Fibroblast of the aortic adventitia (primary cell): ENCODE results near the gene SLIT3. TPM values are rescaled to one million over a fixed set of nuclear protein-coding genes. Genes with fewer than 3 reads are reported as not detected.

Experiments
- DNase-seq: peaks from one replicate; pipeline ENCODE4 v3.0.0-alpha.2; 2010; ENCODE audit warnings: low read depth
- H3K4me3 ChIP-seq: 2 replicates; pipeline ENCODE4 v1.5.1; 2011; ENCODE audit warnings: low read depth, mild to moderate bottlenecking, control low read depth, low read length, moderate library complexity
- total RNA-seq: library from RNA; depleted of rRNA; stranded (reverse); fragments of >200 nt; gene quantifications from 2 replicates; pipeline ENCODE4 v1.2.3, GENCODE V29; 2012; ENCODE audit warnings: low replicate concordance
- TF ChIP-seq, protein P1 (sequence below): IDR thresholded peaks from 2 replicates; pipeline ENCODE4 v1.5.1; 2011; ENCODE audit warnings: mild to moderate bottlenecking, low read length, control low read depth, inconsistent platforms; ENCODE audit not compliant: insufficient read depth

Gene SLIT3
- total RNA-seq, 1 donor = 65.3 TPM

DNA sequence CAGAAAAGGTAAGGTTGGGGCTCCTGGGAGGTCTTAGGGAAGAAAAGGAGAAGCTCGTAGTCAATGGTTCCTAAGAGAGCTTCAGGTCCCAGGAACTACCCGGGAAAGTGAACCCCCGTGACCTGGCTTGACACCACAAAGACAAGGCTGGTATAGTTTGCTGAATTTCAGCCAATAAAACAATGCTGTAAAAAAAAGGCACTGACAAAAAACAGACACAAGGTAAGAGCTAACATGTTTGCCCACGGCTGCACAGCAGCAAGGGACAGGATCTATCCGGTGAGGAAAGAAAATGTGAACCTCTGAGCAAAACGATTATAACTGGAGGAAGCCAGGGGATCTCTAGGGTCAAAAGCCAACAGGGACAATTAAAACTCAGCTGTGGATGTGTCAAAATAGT is 17.1 kb downstream of the SLIT3 start:
- DNase-seq = no peak
- no peak overlapping the region for H3K4me3 ChIP-seq
- TF ChIP-seq, protein P1, sequence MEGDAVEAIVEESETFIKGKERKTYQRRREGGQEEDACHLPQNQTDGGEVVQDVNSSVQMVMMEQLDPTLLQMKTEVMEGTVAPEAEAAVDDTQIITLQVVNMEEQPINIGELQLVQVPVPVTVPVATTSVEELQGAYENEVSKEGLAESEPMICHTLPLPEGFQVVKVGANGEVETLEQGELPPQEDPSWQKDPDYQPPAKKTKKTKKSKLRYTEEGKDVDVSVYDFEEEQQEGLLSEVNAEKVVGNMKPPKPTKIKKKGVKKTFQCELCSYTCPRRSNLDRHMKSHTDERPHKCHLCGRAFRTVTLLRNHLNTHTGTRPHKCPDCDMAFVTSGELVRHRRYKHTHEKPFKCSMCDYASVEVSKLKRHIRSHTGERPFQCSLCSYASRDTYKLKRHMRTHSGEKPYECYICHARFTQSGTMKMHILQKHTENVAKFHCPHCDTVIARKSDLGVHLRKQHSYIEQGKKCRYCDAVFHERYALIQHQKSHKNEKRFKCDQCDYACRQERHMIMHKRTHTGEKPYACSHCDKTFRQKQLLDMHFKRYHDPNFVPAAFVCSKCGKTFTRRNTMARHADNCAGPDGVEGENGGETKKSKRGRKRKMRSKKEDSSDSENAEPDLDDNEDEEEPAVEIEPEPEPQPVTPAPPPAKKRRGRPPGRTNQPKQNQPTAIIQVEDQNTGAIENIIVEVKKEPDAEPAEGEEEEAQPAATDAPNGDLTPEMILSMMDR = no peak

DNA sequence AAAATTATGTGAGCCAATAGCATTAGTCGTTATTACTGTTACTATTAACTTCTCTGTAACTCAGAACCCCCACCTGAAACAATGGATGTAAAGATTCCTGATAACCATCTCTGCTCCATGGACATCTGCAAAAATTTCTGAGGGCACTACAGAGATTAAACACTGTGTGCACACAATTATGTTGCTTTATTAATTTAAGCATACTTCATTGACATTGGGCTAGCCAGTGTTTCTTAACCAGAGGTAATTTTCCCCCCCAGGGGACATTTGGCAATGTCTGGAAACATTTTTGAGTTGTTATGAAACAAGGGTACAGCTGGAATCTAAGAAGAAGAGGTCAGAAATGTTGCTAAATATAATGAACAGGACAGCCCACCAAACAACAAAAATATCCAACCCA is 19.3 kb downstream of the SLIT3 start:
- no peak for DNase-seq
- H3K4me3 ChIP-seq = no peak overlapping the region
- TF ChIP-seq, protein P1 = no peak

DNA sequence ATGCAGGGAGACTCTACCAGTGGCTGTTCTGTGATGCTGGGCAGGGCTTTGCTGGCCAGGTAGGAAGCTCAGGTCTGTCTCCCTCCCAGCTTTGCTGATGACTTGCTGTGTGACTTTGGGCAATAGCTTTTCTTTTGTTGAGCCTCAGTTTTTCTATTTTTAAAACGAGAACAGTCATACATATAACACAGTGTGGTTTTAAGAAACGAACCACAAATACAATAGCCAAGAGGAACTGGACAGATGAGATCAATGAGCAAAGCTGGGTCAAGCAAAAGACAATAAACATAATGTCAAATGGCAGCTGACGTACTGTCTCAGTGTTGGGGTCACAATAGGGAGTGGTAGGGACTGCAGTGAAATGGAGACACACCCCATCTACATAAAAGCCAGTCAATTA is 20.2 kb downstream of the SLIT3 start:
- TF ChIP-seq, protein P1 = no peak
- no peak overlapping the region for H3K4me3 ChIP-seq
- no peak for DNase-seq

DNA sequence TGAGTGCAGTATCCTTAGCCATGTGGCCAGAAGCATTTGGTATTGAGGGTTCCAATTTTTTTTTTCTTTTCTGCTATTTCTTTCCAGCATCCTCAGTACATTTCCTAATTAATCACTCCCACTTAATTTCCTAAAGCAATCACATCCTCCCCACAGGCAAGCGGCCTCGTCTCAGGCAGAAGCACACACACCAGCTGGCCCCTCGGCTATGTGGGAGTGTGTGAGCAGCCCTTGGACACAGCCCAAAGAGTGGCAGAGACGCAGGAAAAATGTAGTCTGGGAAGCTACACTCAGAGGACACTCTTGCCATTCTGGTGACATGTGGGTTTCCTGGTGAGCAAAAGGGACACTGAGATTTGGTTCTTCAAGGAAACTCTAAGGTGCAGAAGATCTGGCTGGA is 20.7 kb downstream of the SLIT3 start:
- H3K4me3 ChIP-seq = no peak overlapping the region
- TF ChIP-seq, protein P1 = no peak
- no peak for DNase-seq

- TF ChIP-seq, protein P1 = no peak
- H3K4me3 ChIP-seq = no peak overlapping the region
- DNase-seq = no peak
Measured at GRCh38 chr5:169279125-169279524, 21.8 kb downstream of the SLIT3 start.

DNA sequence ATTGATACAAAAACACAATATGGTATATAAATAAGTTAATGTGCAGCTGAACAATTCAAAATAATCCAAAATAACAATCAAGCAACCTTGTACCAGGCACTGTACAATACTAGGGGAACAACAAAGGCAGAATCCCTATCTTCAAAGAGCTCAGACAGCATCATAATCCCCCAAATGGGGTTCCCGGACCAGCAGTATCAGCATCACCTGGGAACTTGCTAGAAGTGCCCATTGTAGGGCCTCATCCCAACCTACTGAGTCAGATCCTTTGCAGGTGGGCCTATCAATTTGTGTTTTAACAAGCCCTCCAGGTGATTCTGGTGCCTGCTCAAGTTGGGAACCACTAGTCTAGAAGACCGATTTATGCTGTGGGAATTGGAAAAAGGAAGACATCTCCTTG is 27.1 kb downstream of the SLIT3 start:
- TF ChIP-seq, protein P1 = no peak
- DNase-seq = no peak
- no peak overlapping the region for H3K4me3 ChIP-seq

DNA sequence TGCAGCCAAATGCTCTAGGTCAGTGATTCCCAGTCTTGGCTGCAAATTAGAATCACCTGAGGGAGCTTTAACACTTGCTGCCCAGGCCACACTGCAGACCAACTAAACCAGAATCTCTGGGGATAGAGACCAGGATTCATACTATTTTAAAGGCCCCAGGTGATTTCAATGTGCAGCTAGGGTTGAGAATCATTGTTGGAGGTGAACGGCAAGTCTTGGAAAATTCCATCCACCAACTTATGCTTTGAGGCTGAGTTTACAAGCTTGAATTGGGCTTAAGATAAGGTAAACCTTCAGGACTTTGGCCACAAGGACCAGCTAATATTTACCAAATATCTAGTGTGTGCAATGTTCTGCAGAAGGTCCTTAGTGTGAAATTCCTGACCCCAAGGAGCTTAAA is 27.5 kb downstream of the SLIT3 start:
- DNase-seq = no peak
- TF ChIP-seq, protein P1 = no peak
- no peak overlapping the region for H3K4me3 ChIP-seq
